DOHH2 (cell line): Measurements from ENCODE around the gene AFDN.

Experiments
- CTCF ChIP-seq: fragments of 200-600 bp; sonication (generic); IDR thresholded peaks from one replicate; pipeline ENCODE4 v1.5.1; 2014; ENCODE audit warnings: antibody characterized with exemption, mild to moderate bottlenecking, low read depth, low read length; ENCODE audit not compliant: poor library complexity, severe bottlenecking
- EZH2phosphoT487 ChIP-seq: fragments of 200-600 bp; sonication (generic); IDR thresholded peaks from 2 replicates; pipeline ENCODE4 v1.6.1; 2017; ENCODE audit warnings: borderline replicate concordance, mild to moderate bottlenecking, antibody characterized with exemption, low read length, moderate library complexity, mixed read lengths

GRCh38 chr6:167985911-167986595 is 159.3 kb downstream of the AFDN start:
- TF ChIP-seq CTCF = no peak
- no peak for TF ChIP-seq EZH2phosphoT487
